Lower leg skin (tissue), 4 donors: ENCODE data around the gene STX8. TPM values are rescaled to one million over a fixed set of nuclear protein-coding genes. Genes with fewer than 3 reads are reported as not detected.

Experiments
- DNase-seq, 2 donors: peaks; one replicate each; pipeline ENCODE4 v3.0.0-alpha.2; 2019; ENCODE audit warnings: low spot score in 2 of 2
- H3K4me3 ChIP-seq: fragments of 200-600 bp; sonication (generic); 2 replicates; pipeline ENCODE4 v1.5.1; 2017; ENCODE audit warnings: mild to moderate bottlenecking, low read depth; ENCODE audit not compliant: poor library complexity, severe bottlenecking
- CTCF ChIP-seq, 3 donors: fragments of 450-650 bp; IDR thresholded peaks; one replicate each; pipeline ENCODE4 v1.5.1; 2016; ENCODE audit warnings: antibody characterized with exemption in 3 of 3, mild to moderate bottlenecking in 3 of 3, moderate library complexity in 2 of 3
- POLR2A ChIP-seq, 2 donors: fragments of 450-650 bp; IDR thresholded peaks; one replicate each; pipeline ENCODE4 v1.6.1; 2016 to 2017; ENCODE audit warnings: antibody characterized with exemption in 2 of 2, mild to moderate bottlenecking in 1 of 2, moderate library complexity in 1 of 2
- WGBS, 2 donors: methylation state at CpG; one replicate each; pipeline ENCODE4 v1.1.5; 2018; 5-methylcytosine and 5-hydroxymethylcytosine counted together
- intact Hi-C: fragments of 100-400 bp; cut with DNase I; formaldehyde crosslinking; loops from one replicate; pipeline ENCODE4 v1.15.0; 2023; ENCODE audit warnings: low total_unique reads
- total RNA-seq, 4 donors: library from RNA; depleted of rRNA; stranded (reverse); fragments of >200 nt; gene quantifications; one replicate each; pipeline ENCODE4 v1.1.0, GENCODE V29; 2016

The STX8 gene
- total RNA-seq, 4 donors from 2014 or later, result 32.1 to 56.4 (median 45.1) TPM

GRCh38 chr17:9402590-9403199 is 172.9 kb downstream of the STX8 start:
- intact Hi-C loops, result no loop called here
- WGBS, 2 donors, result 94 to 97% methylated on average over 9 of the region's 9 CpGs
- TF ChIP-seq POLR2A (IDR thresholded peaks at IDR 0.05) (no peak), CTCF (IDR thresholded peaks at IDR 0.05) (no peak)
- no peak overlapping the region for H3K4me3 ChIP-seq
- no peak for DNase-seq

GRCh38 chr17:9401434-9401833 is 174.2 kb downstream of the STX8 start:
- intact Hi-C loops, result no loop called here
- no peak overlapping the region for H3K4me3 ChIP-seq
- 52 to 60% methylated on average over 4 of the region's 4 CpGs for WGBS, 2 donors
- TF ChIP-seq CTCF (IDR thresholded peaks at IDR 0.05), result no peak
- TF ChIP-seq POLR2A (IDR thresholded peaks at IDR 0.05), result no peak
- DNase-seq, result no peak

- intact Hi-C loops, result no loop called here
- no peak for DNase-seq
- TF ChIP-seq CTCF (IDR thresholded peaks at IDR 0.05), result no peak
- TF ChIP-seq POLR2A (IDR thresholded peaks at IDR 0.05), result no peak
- 76 to 82% methylated on average over 3 of the region's 3 CpGs for WGBS, 2 donors
- no peak overlapping the region for H3K4me3 ChIP-seq
These were observed 186.5 kb downstream of the STX8 start for GRCh38 chr17:9389111-9389527.

- no peak for DNase-seq
- H3K4me3 ChIP-seq, result no peak overlapping the region
- intact Hi-C loops, result no loop called here
- no peak for TF ChIP-seq CTCF (IDR thresholded peaks at IDR 0.05)
- TF ChIP-seq POLR2A (IDR thresholded peaks at IDR 0.05), result no peak
- 59 to 70% methylated on average over 3 of the region's 3 CpGs for WGBS, 2 donors
These were observed 189.2 kb downstream of the STX8 start for GRCh38 chr17:9386401-9386800.

GRCh38 chr17:9383826-9384225 is 191.8 kb downstream of the STX8 start:
- WGBS, 2 donors, result 93 to 95% methylated on average over 3 of the region's 3 CpGs
- intact Hi-C loops, result no loop called here

More at GRCh38 chr17:9383826-9384225, 191.8 kb downstream of the STX8 start:
- no peak overlapping the region for H3K4me3 ChIP-seq
- DNase-seq, result no peak
- no peak for TF ChIP-seq CTCF (IDR thresholded peaks at IDR 0.05)
- TF ChIP-seq POLR2A (IDR thresholded peaks at IDR 0.05), result no peak
